Lower leg skin (tissue), 3 donors: Measurements from ENCODE around the gene DENND5A.

Experiments used
- POLR2A ChIP-seq, 2 donors: fragments of 450-650 bp; IDR thresholded peaks; one replicate each; pipeline ENCODE4 v1.6.1; 2016 to 2017; ENCODE audit warnings: antibody characterized with exemption in 2 of 2, mild to moderate bottlenecking in 1 of 2, moderate library complexity in 1 of 2
- TF ChIP-seq, protein P1 (sequence below), 3 donors: fragments of 450-650 bp; IDR thresholded peaks; one replicate each; pipeline ENCODE4 v1.5.1; 2016; ENCODE audit warnings: antibody characterized with exemption in 3 of 3, mild to moderate bottlenecking in 3 of 3, moderate library complexity in 2 of 3

- TF ChIP-seq POLR2A (IDR thresholded peaks at IDR 0.05), result no peak
- TF ChIP-seq, protein P1, sequence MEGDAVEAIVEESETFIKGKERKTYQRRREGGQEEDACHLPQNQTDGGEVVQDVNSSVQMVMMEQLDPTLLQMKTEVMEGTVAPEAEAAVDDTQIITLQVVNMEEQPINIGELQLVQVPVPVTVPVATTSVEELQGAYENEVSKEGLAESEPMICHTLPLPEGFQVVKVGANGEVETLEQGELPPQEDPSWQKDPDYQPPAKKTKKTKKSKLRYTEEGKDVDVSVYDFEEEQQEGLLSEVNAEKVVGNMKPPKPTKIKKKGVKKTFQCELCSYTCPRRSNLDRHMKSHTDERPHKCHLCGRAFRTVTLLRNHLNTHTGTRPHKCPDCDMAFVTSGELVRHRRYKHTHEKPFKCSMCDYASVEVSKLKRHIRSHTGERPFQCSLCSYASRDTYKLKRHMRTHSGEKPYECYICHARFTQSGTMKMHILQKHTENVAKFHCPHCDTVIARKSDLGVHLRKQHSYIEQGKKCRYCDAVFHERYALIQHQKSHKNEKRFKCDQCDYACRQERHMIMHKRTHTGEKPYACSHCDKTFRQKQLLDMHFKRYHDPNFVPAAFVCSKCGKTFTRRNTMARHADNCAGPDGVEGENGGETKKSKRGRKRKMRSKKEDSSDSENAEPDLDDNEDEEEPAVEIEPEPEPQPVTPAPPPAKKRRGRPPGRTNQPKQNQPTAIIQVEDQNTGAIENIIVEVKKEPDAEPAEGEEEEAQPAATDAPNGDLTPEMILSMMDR (IDR thresholded peaks at IDR 0.05), result no peak
These were observed 77.5 kb downstream of the DENND5A start for GRCh38 chr11:9187616-9188015.
